ENCODE results near the gene SRCAP. TPM values are rescaled to one million over a fixed set of nuclear protein-coding genes. Genes with fewer than 3 reads are reported as not detected.

SRCAP gene
- total RNA-seq, 5 donors from 2014 or later (not counting 1 experiment from before 2014, with no cell fraction given): 82.8 to 124 (median 114) TPM

DNA sequence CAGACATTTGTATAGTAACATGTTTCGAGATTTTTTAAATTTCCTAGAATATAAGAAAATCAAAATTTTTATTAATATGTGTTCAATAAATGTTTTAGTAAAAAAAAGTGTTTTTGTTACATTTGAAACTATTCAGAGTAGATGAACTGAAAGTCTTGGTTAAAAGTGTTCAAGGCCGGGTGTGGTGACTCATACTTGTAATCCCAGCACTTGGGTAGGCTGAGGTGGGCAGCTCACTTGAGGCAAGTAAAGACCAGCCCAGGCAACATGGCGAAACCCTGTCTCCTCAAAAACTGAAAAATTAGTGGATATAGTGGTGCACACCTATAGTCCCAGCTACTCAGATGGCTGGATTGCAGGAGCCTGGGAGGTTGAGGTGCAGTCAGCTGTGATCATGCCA, 32.4 kb downstream of the SRCAP start:
- Histone ChIP-seq H3K27ac (ENCODE audit: low read length) (no peak overlapping the region), H3K4me1 (ENCODE audit: control insufficient read depth in 1 of 2, extremely low read depth in 1 of 2, insufficient read depth in 2 of 2, low read length in 2 of 2) (no peaks in the 10 kb centered on the region), H3K27me3 (replicated peaks in 1 of 2; ENCODE audit: control insufficient read depth in 2 of 2, extremely low read depth in 1 of 2, insufficient read depth in 2 of 2, low read length in 1 of 2) (no peaks in the 10 kb centered on the region), H3K36me3 (ENCODE audit: control insufficient read depth in 2 of 2, extremely low read depth in 1 of 2, insufficient read depth in 1 of 2, low read length in 1 of 2) (peaks cover 11 to 65% of the 10 kb centered on the region in 2 donors), H3K9me3 (no peaks in the 10 kb centered on the region), H3K4me3 (ENCODE audit: control insufficient read depth in 1 of 2, extremely low read depth in 1 of 2, low read length in 1 of 2) (no peak overlapping the region)
- no peaks in the 10 kb centered on the region for H3K9me3 Mint-ChIP-seq
- POLR2A ChIA-PET: no interaction called here
- no peak overlapping the region for H3K4me3 Mint-ChIP-seq
- ATAC-seq (replicated peaks in 1 of 4) (no peak), DNase-seq (no peak)
- H3K36me3 Mint-ChIP-seq: peaks cover 42% of the 10 kb centered on the region
- no peak overlapping the region for H3K27ac Mint-ChIP-seq
- CTCF ChIA-PET: no interaction called here
- H3K4me1 Mint-ChIP-seq: peaks cover 0 to 5% (median 2%) of the 10 kb centered on the region in 3 donors
- H3K27me3 Mint-ChIP-seq: no peaks in the 10 kb centered on the region
- 50% methylated on average over 1 of the region's 3 CpGs for WGBS (ENCODE audit: insufficient coverage)

DNA sequence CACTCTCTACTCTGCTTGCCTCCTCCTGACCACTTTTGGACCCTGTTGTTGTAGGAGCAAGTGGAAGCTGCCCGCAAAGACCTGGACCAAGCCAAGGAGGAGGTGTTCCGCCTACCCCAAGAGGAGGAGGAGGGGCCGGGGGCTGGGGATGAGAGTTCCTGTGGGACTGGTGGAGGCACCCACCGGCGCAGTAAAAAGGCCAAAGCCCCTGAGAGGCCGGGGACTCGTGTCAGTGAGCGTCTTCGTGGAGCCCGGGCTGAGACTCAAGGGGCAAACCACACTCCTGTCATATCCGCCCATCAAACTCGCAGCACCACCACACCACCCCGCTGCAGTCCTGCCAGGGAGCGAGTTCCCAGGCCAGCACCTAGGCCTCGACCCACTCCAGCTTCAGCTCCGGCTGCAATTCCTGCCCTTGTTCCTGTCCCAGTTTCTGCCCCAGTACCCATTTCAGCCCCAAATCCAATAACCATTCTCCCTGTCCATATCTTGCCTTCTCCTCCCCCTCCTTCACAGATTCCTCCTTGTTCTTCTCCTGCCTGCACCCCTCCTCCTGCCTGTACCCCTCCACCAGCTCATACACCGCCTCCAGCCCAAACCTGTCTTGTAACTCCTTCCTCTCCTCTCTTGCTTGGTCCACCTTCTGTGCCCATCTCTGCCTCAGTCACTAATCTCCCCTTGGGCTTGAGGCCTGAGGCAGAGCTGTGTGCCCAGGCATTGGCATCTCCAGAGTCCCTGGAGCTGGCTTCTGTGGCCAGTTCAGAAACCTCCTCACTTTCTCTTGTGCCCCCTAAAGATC, 38.2 kb downstream of the SRCAP start:
- no peaks in the 10 kb centered on the region for H3K9me3 Mint-ChIP-seq
- H3K27me3 Mint-ChIP-seq: no peaks in the 10 kb centered on the region
- ChIA-PET POLR2A (interaction anchor here in 1 of 2 donors (0.6 kb wide), 1 partner anchor 12 kb away, joined by 4 read pairs; no protein-coding TSS in a partner anchor), CTCF (no interaction called here)
- H3K4me1 Mint-ChIP-seq: peaks cover 9 to 19% (median 14%) of the 10 kb centered on the region in 3 donors
- no peak overlapping the region for H3K4me3 Mint-ChIP-seq
- peak overlapping the region in 1 of 2 donors; percentile 44 for H3K27ac Mint-ChIP-seq
- Histone ChIP-seq H3K4me3 (ENCODE audit: control insufficient read depth in 1 of 2, extremely low read depth in 1 of 2, low read length in 1 of 2) (no peak overlapping the region), H3K9me3 (no peaks in the 10 kb centered on the region), H3K4me1 (ENCODE audit: control insufficient read depth in 1 of 2, extremely low read depth in 1 of 2, insufficient read depth in 2 of 2, low read length in 2 of 2) (no peaks in the 10 kb centered on the region), H3K27me3 (replicated peaks in 1 of 2; ENCODE audit: control insufficient read depth in 2 of 2, extremely low read depth in 1 of 2, insufficient read depth in 2 of 2, low read length in 1 of 2) (no peaks in the 10 kb centered on the region), H3K36me3 (ENCODE audit: control insufficient read depth in 2 of 2, extremely low read depth in 1 of 2, insufficient read depth in 1 of 2, low read length in 1 of 2) (peaks cover 30 to 70% of the 10 kb centered on the region in 2 donors), H3K27ac (ENCODE audit: low read length) (no peak overlapping the region)
- DNase-seq (no peak), ATAC-seq (replicated peaks in 1 of 4) (no peak)
- 94% methylated on average over 16 of the region's 17 CpGs for WGBS (ENCODE audit: insufficient coverage)
- peaks cover 55% of the 10 kb centered on the region for H3K36me3 Mint-ChIP-seq

DNA sequence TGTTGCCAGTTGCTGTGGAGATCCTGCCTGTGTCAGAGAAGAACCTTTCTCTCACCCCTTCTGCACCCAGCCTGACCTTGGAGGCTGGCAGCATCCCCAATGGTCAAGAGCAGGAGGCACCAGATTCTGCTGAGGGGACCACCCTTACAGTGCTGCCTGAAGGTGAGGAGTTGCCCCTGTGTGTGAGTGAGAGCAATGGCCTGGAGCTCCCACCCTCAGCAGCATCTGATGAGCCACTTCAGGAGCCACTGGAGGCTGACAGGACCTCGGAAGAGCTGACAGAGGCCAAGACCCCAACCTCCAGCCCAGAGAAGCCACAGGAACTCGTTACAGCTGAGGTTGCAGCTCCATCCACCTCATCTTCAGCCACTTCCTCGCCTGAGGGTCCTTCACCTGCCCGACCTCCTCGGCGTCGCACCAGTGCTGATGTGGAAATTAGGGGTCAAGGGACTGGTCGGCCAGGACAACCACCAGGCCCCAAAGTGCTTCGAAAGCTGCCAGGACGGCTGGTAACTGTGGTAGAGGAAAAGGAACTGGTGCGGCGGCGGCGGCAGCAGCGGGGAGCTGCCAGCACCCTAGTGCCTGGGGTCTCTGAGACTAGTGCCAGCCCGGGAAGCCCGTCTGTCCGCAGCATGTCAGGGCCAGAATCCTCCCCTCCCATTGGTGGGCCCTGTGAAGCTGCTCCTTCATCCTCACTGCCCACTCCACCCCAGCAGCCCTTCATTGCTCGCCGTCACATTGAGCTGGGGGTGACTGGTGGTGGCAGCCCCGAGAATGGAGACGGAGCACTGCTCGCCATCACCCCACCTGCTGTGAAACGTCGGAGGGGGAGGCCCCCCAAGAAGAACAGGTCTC, 39.0 kb downstream of the SRCAP start:
- DNase-seq (no peak), ATAC-seq (replicated peaks in 1 of 4) (no peak)
- Histone ChIP-seq H3K4me3 (ENCODE audit: control insufficient read depth in 1 of 2, extremely low read depth in 1 of 2, low read length in 1 of 2) (no peak overlapping the region), H3K27me3 (replicated peaks in 1 of 2; ENCODE audit: control insufficient read depth in 2 of 2, extremely low read depth in 1 of 2, insufficient read depth in 2 of 2, low read length in 1 of 2) (no peaks in the 10 kb centered on the region), H3K27ac (ENCODE audit: low read length) (no peak overlapping the region), H3K36me3 (ENCODE audit: control insufficient read depth in 2 of 2, extremely low read depth in 1 of 2, insufficient read depth in 1 of 2, low read length in 1 of 2) (peaks cover 30 to 70% of the 10 kb centered on the region in 2 donors), H3K9me3 (no peaks in the 10 kb centered on the region), H3K4me1 (ENCODE audit: control insufficient read depth in 1 of 2, extremely low read depth in 1 of 2, insufficient read depth in 2 of 2, low read length in 2 of 2) (no peaks in the 10 kb centered on the region)
- CTCF ChIA-PET: no interaction called here
- Mint-ChIP-seq H3K36me3 (peaks cover 52% of the 10 kb centered on the region), H3K27ac (no peak overlapping the region), H3K4me1 (peaks cover 9 to 21% (median 14%) of the 10 kb centered on the region in 3 donors), H3K4me3 (no peak overlapping the region), H3K27me3 (no peaks in the 10 kb centered on the region), H3K9me3 (no peaks in the 10 kb centered on the region)
- POLR2A ChIA-PET: no interaction called here
- WGBS (ENCODE audit: insufficient coverage): 100% methylated on average over 11 of the region's 25 CpGs

DNA sequence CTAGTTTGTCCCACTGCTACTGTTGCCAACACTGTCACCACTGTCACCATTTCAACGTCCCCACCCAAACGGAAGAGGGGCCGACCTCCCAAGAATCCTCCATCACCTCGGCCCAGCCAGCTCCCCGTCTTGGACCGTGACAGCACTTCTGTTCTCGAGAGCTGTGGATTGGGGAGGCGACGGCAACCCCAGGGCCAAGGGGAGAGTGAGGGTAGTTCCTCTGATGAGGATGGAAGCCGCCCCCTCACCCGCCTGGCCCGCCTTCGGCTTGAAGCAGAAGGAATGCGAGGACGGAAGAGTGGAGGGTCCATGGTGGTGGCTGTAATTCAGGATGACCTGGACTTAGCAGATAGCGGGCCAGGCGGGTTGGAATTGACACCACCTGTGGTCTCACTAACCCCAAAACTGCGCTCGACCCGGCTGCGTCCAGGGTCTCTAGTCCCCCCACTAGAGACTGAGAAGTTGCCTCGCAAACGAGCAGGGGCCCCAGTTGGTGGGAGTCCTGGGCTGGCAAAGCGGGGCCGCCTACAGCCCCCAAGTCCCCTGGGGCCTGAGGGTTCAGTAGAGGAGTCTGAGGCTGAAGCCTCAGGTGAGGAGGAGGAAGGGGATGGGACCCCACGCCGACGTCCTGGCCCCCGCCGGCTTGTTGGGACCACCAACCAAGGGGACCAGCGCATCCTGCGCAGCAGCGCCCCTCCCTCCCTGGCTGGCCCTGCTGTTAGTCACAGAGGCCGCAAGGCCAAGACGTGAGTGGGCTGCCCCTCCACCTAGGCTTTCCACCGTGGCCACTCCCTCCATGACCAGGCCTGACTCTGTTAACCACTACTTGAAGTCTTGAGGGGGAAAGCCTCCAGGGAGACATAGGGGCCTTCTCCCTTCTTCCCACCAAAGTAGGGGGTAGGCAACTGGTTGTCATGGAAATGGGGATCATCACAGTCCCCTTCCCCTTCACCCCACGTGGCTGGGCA, 40.3 kb downstream of the SRCAP start:
- H3K4me3 ChIP-seq (ENCODE audit: control insufficient read depth in 1 of 2, extremely low read depth in 1 of 2, low read length in 1 of 2): no peak overlapping the region
- H3K9me3 ChIP-seq: no peaks in the 10 kb centered on the region
- no peaks in the 10 kb centered on the region for H3K27me3 Mint-ChIP-seq
- POLR2A ChIA-PET: no interaction called here
- no peak overlapping the region for H3K27ac Mint-ChIP-seq
- H3K27me3 ChIP-seq (replicated peaks in 1 of 2; ENCODE audit: control insufficient read depth in 2 of 2, extremely low read depth in 1 of 2, insufficient read depth in 2 of 2, low read length in 1 of 2): no peaks in the 10 kb centered on the region
- CTCF ChIA-PET: no interaction called here
- 98% methylated on average over 25 of the region's 37 CpGs for WGBS (ENCODE audit: insufficient coverage)
- no peak for ATAC-seq (replicated peaks in 1 of 4)
- H3K36me3 ChIP-seq (ENCODE audit: control insufficient read depth in 2 of 2, extremely low read depth in 1 of 2, insufficient read depth in 1 of 2, low read length in 1 of 2): peaks cover 31 to 62% of the 10 kb centered on the region in 2 donors
- H3K4me3 Mint-ChIP-seq: no peak overlapping the region
- H3K36me3 Mint-ChIP-seq: peaks cover 46% of the 10 kb centered on the region
- no peak overlapping the region for H3K27ac ChIP-seq (ENCODE audit: low read length)
- H3K4me1 Mint-ChIP-seq: peaks cover 9 to 21% (median 14%) of the 10 kb centered on the region in 3 donors
- no peaks in the 10 kb centered on the region for H3K4me1 ChIP-seq (ENCODE audit: control insufficient read depth in 1 of 2, extremely low read depth in 1 of 2, insufficient read depth in 2 of 2, low read length in 2 of 2)
- DNase-seq: no peak
- no peaks in the 10 kb centered on the region for H3K9me3 Mint-ChIP-seq

DNA sequence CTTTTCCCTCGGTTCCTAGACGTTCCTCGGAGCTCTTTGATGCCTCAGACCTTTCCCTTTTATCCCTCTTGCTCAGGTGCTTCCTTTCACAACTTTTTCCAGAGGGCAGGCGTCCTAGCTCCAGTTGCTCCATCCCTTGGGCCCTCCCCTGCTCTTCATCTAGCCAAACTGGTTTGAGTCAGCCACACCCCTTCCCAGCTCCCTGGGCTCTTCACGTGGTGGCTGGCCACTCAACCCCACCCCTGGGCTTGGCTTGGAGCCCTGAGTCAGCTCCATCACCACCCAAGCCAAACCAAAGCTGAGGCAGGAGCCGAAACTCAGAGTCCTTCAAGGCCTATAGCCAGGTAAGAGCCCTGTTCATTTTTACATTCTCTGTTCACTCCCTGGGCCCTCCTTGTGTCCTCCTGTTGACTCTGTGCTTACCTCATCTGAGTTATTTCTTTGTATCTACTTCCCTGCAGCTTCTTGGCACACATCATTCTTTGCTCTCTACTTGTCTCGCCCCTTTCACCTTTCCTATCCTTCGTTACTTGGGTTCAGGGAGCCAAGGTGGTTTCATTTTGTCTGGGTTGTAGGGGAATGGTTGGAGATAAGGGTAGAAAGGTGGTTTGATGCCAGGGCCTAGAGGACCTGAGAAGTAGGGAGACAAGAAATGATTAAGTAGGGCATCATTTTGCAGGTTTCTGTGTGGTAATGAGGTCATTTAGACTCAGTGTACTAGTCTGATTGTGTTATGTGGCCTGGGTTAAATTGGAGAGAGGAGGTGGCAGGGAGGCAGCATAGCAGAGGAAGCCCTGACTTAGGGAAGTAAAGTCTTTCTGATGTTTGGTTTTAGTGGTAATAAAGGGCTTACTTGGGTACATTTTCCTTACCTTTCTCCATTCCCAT, 41.6 kb downstream of the SRCAP start:
- H3K27ac Mint-ChIP-seq: peak overlapping the region; percentile 38 to 74
- no peak overlapping the region for H3K4me3 ChIP-seq (ENCODE audit: control insufficient read depth in 1 of 2, extremely low read depth in 1 of 2, low read length in 1 of 2)
- no peak overlapping the region for H3K4me3 Mint-ChIP-seq
- POLR2A ChIA-PET: no interaction called here
- WGBS (ENCODE audit: insufficient coverage): 83% methylated on average over 6 of the region's 8 CpGs
- no peaks in the 10 kb centered on the region for H3K9me3 ChIP-seq
- ATAC-seq (replicated peaks in 1 of 4): no peak
- H3K4me1 ChIP-seq (ENCODE audit: control insufficient read depth in 1 of 2, extremely low read depth in 1 of 2, insufficient read depth in 2 of 2, low read length in 2 of 2): no peaks in the 10 kb centered on the region
- peaks cover 45% of the 10 kb centered on the region for H3K36me3 Mint-ChIP-seq
- H3K27me3 ChIP-seq (replicated peaks in 1 of 2; ENCODE audit: control insufficient read depth in 2 of 2, extremely low read depth in 1 of 2, insufficient read depth in 2 of 2, low read length in 1 of 2): no peaks in the 10 kb centered on the region
- CTCF ChIA-PET: no interaction called here
- no peak overlapping the region for H3K27ac ChIP-seq (ENCODE audit: low read length)
- DNase-seq: no peak
- no peaks in the 10 kb centered on the region for H3K27me3 Mint-ChIP-seq
- peaks cover 29 to 58% of the 10 kb centered on the region in 2 donors for H3K36me3 ChIP-seq (ENCODE audit: control insufficient read depth in 2 of 2, extremely low read depth in 1 of 2, insufficient read depth in 1 of 2, low read length in 1 of 2)
- H3K9me3 Mint-ChIP-seq: no peaks in the 10 kb centered on the region
- H3K4me1 Mint-ChIP-seq: peaks cover 9 to 26% (median 14%) of the 10 kb centered on the region in 3 donors
